Fibroblast of peridontal ligament (primary cell): ENCODE measurements around the gene SELPLG.
"Not testable (repeated sequence)": the region's sequence is repeated elsewhere in the genome, so short reads cannot be mapped to it uniquely, and the experiment has no call there.

Experiments
- DNase-seq: peaks from one replicate; pipeline ENCODE4 v3.0.0-alpha.2; 2010; ENCODE audit errors: extremely low read depth

Gene SELPLG

DNA sequence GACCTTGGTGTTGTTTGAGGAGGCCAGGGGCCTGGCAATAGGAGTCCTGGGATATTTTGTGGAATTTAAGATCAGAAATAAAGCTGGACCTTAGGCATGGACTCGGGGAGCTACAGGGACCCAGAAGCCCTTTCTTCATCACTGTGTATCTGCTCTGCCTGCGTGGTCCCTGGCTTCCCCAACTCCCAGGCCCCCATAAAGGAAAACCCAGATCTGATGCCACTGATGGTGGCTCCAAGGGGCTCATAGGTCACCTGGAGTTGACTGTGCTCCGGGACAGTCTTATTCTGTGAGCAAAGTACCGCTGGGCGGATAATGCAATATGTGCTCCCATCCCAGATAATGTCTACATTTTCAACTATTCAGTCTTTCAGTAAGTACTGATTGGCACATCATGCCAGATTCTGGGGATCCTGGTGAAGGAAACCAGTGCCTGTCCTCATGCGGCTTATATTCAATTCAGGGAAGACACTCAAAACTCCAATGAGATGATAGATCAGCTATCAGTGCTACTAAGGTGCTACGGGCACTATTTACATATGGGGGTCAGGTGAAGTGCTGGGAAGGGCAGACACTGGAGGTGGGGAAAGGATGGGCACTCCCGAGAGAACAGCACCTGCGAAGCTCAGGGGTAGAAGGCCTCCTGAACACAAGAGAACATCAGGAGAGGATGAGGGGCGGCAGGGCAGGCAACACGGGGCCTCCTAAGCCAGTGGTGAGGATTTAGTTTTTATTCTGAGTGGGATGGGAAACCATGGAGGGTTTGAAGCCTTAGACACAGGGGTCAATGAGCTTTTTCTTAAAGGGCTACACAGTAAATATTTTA is 5.5 kb upstream of the SELPLG start:
- DNase-seq: no peak

DNA sequence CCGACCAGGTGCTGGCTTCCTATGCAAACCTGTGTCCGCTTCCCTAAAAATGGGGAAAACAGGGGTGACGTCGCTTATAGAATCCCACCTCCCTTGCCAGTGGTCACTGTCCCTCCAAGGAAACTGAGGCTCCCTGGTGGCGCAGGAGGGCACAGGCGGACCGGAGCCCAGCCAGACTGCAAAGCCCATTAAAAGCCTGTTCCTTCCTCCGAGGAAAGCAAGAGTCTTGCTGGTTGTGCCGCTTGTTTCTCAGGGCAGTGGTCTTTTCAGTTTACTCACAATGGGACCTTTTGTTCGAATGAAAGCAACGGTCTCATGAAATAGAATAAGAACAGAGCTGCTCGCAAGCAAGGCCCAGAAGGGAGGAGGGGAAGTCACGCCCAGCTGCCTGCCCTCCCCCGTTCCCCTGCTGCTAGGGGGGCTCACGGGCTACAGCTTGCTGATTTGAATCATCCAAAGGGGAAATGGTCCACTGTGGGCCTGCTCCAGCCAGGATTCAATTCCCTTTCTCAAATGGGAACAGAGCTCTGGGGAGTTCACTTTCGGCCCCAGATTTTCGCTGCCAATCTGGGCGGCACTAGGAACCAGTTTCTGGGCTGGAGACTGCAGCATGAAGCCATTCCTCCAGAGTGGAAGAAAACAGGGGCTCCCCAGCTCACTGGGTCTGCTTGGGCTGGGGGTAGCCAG is 4.6 kb upstream of the SELPLG start:
- no peak for DNase-seq

DNA sequence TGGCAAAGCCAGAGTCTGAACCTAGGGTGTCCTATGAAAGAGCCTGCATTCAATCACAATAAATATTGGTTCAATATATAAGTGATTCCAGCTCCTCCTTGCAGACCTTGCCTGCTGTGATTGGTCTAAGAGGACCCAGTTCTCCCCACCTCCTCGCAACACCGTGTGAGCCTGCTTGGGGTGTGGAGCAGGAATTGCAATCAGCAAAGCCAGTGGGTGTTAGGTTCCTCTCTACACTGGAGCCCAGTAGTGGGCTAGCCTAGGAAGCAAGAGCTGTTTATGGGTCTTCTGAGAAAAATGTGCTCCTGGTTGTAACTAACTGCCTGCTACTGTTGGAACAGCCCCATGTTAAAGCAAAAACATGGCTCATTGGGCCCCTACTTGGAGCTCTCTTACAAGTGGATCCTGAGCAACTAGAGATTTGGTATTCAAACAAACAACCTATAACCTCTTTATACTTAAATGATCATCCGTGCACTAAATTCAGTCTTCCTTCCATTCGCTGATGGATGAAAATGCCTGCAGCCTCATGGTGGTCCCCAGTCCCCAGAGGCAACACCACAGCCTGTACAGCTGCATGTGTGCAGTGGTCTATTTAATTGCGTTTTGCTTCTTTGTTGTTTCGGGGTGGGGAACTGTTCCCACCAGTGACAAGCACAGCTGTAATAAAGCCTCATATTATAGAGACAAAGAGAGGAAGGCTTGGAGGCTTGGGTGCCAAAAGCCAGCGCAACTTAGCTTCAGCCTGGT is 3.7 kb upstream of the SELPLG start:
- DNase-seq: no peak

DNA sequence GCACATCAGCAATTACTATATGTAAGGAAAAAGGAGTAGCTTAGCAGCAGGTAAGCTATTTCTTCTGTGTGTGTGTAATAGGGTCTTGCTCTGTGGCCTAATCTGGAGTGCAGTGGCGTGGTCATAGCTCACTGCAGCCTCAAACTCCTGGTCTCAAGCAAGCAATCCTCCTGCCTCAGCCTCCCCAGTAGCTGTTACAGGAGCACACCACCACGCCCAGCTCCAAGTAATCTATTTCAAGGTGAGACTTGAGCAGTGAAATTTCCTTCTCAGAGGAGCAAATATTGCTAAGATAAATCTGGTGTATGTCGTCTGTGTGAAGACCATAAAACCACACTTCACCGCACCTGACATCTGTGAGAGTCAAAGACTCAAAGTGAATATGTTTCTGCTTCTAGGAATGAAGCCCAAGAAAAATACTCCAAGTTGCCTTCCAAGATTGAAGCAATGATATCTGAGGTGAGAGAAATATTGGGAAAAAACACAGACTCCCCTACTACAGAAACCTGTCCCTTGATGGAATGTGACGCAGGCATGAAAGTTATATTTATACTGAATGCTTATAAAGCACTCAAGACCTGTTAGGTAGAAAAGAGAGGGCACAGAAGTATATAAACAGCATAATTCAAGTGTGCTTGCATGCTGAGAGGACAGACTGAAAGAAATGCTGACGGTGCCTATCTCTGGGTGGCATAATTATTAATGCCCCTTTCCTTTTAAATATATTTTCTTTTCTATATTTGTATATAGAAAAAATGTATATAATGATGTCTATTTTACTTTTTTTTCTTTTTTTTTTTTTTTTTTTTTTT is 2.5 kb upstream of the SELPLG start:
- DNase-seq: no peak

DNA sequence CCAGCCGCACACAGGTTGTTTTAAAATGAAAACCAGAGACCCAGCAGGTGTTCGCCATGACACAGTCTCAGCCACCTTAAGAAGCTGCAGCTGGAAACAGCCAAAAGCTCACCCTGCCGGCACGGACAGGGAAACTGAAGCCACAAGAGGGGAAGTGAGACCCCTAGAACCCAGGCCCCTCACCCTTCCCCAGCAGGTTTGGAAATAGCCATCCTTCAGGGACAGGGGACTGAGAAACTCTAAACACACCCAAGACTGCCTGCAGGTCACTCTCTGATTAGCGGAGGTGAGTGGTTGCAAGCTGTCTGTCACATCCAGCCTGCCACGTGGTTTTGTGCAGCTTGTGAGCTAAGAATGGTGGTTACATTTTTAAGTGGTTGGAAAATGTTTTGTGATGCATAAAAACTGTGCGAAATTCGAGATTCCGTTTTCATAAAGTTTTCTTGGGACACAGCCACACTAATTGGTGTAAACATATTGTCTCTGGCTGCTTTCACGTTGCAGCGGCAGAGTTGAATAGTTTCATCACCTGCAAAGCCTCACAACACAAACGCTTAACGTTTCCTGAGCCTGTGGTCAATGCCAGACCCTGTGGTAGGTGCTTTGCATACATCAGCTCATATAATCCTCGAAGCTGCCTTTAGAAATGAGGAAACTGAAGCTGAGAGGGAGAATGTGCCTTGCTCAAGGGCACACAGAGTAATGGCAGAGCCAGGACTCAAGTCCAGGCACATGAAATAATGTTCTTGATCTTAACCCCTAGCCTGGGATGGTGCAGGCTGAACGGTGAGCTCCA is 1.7 kb upstream of the SELPLG start:
- peak; percentile 61 for DNase-seq

DNA sequence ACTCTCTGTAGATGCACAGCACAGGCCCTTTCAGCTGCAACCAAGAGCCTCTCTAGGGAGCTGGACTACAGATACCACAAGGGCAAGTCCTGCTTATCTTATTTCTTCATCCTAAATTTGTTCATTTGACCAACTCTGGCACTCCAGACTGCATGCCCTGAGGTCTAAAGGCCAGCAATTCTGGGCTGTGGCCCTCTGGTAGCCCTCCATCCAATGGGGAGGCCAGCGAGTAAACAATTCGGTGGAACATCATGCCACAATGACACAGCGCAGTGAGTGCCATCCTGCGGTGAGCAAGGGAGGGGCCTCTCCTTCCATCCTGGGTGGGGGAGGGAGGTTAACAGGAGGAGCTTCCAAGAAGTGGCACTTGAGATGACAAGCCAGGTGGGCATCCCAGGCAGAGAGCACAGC is 652 bp upstream of the SELPLG start:
- DNase-seq: no peak

DNA sequence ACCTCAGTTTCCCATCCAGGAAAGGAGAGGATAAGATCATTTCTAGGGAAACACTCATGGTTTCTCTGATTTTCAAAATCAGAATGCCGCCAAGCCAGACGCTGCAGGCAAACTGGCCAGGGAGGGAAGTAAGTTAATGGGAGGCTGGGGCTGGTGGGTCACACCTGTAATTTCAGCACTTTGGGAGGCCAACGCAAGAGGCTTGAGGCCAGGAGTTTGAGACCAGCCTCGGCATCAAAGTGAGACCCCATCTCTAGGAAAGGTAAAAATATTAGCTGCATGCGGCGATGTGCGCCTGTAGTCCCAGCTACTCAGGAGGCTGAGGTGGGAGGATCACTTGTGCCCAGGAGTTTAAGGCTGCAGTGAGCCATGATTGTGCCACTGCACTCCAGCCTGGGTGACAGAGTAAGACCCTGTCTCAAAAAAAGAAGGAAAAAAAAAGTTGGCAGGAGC is 587 bp downstream of the SELPLG start:
- DNase-seq: no peak

DNA sequence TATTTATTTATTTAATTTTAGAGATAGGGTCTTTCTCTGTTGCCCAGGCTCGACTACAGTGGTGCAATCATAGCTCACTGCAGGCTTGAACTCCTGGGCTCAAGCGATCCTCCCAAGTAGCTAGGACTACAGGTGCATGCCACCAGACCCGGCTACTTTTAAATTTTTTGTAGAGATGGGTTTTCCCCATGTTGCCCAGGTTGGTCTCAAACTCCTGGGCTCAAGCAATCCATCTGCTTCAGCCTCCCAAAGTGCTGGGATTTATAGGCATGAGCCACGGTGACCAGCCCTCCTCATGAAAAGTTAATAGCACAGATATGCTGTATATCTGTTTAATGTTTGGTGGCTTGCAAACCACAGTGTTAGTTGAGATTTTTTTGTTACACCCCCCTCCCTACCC is 2.4 kb downstream of the SELPLG start:
- not testable (repeated sequence) for DNase-seq

DNA sequence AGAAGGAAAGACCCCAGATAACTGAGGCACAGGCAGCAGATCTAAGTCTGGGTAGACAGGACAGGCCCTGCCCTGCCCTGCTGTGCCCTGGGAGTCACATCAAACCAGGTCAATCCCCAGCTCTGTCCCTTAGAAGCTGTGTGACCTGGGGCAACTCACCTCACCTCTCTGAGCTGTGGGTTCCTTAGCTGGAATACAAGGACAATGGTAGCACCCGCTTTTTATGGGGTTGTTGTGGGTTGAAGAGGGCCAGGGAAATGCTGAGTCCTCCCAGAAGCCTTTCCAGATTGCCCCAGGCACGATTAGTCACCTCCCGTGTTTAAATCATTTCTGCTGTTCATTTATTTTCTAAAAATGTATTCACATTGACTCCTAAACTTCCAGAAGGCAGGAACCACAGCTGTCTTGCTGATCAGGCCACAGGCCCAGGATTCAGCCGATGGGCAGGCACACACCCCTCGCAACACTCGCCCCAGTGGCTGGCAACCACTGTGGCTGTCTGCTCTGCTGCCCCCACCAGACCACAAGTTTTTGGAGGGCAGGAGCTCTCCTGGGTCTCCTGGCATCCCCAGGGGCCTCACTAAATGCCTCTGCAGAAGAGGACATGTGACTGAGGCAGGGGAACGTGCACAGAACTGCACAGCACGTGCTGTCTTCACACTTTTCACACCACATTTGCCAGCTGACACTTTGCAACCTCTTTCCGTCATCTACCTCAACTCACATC is 3.0 kb downstream of the SELPLG start:
- peak; percentile 77 for DNase-seq

DNA sequence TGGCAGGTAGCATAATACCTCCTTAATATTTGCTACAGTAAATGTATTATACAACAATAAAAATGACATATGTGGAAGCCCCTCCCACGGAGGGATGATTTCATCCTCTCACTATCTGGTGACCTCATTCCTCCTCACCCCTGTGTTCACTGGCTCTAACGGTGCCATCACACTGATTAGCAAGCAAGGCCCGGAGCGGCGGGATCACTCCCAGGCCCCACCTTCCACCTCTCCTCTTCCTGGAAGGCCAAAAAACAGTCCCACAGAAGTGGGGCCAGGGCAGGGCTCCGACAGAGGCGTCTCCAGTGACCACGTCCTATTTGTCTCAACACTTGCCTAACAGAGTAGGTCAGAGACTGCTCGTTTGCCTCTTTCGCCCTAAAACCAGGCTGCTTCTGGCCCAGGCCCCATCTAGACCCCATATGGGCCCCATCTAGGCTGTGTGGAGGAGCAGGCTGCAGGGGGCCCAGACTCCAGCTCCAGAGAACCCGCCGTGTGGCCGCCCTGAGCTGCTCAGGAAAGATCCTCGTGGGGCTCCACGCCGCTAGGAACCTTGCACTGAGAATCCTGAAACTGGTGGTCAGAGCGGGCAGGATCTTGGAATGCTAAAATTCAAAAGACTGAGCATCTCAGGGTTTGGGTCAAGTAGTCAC is 3.7 kb downstream of the SELPLG start:
- peak; percentile 85 for DNase-seq

DNA sequence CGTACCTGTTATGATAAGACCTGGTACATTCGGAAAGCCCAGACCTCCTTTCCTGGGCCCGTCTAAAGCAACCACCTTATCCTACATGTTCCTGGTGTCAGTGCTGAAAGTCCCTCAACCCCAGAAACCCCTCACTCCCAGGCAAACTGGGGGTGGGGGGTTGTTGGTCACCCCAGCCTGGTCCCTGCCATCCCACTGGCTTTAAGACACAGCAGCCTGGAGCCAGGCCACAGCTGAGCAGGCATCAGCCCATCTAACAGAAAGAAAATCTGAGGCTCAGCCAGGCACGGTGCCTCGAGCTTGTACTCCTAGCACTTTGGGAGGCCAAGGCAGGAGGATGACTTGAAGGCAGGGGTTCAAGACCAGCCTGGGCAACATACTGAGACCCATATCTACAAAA is 4.5 kb downstream of the SELPLG start:
- no peak for DNase-seq

DNA sequence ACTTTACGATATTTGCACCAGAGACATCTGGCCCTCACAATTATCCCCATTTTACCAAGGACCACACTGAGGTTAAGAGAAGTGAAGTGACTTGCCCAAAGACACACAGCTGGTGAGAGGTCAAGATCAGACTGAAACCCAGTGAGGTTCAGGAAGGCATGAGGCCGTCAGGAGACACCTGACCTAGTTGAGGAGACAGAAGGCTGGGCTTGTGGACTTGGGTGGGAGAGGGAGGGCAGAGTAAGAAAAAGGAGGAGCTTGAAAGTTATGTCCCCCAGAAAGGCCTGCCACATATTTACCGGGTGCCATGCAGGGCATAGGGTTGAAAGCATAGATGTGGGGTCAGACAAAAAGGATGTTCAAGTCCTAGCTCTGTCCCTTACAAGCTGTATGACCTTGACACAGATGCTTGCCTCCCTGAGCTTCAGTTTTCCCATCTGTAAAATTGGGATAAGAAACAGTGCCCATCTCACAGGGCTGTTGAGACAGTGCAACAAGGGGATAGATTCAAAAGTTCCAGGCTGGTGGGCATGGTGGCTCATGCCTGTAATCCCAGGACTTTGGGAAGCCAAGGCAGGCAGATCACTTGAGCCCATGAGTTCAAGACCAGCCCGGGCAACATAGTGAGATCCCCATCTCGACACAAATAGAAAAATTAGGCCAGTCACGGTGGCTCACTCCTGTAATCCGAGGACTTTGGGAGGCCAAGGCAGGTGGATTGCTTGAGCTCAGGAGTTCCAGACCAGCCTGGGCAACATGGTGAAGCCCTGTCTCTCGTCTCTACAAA is 6.4 kb downstream of the SELPLG start:
- no peak for DNase-seq

DNA sequence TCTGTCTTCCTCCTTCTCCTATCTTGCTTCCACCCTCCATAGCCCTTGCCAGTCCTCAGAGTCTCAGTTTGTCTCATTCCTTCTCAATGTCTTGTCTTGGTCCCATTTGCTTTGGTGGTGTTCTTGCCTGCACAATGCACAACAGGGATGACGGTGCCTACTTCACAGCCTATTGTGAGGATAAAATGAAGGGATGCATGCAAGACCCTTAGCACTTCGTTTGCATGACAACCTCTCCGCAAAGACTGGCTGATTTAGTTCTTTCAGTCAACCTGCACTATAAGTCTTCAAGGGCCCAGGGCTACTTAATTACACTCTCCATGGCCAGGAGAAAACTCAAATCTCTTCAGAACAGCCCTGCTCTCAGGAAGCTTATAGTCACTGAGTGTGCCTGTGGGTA is 8.5 kb downstream of the SELPLG start:
- DNase-seq: no peak

DNA sequence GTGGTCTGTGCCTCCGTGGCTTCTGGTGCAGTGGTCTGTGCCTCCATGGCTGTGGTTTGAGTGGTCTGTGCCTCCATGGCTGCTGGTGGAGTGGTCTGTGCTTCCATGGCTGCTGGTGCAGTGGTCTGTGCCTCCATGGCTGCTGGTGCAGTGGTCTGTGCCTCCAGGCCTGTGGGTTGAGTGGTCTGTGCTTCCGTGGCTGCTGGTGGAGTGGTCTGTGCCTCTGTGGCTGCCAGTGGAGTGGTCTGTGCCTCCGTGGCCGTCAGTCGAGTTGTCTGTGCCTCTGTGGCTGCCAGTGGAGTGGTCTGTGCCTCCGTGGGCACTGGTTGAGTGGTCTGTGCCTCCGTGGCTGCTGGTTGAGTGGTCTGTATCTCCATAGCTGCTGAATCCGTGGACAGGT is 10.1 kb downstream of the SELPLG start:
- no peak for DNase-seq

DNA sequence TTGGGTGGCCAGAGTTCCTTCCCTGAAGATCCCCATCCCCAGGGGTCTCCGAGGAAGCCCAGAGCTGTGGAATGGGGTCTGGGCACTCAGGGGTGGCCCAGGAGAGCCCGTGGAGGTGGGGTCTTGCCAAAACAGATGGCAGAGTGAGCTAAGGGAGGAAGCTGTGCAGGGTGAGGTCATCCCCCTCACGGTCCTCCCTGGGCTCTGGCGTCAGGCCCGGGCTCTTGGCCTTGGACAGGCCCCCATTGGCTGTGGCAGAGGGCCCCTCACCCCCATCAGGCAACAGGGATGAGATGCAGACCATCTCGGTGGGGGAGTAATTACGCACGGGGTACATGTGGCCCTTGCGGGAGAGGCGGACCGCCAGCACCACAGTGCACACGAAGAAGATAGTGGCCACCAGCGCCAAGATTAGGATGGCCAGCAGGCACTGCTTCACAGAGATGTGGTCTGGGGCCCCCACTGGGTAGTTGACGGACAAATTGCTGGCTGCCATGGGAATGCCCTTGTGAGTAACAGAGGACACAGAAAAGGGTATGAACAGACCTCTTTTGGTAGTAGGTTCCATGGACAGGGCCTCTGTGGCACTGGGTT is 10.7 kb downstream of the SELPLG start:
- no peak for DNase-seq

DNA sequence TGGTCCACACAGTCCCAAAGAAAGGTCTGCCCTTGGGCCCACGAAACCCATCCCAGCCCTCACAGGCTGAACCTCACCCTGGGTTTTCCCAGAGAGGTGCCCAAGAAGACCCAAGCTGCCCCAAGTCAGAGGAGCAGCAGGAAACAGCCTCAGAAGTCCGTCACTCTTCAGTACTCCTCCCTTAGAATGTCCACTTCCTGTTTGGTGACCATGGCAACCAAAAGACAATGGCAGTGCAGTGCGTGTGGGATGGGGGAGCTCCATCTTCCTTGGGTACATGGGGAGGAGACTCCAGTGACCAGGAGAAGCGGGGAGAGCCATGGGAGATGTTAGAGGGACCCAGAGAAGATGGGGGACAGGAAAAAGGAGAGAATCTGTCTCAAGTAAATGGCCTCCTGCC is 11.3 kb downstream of the SELPLG start:
- no peak for DNase-seq

DNA sequence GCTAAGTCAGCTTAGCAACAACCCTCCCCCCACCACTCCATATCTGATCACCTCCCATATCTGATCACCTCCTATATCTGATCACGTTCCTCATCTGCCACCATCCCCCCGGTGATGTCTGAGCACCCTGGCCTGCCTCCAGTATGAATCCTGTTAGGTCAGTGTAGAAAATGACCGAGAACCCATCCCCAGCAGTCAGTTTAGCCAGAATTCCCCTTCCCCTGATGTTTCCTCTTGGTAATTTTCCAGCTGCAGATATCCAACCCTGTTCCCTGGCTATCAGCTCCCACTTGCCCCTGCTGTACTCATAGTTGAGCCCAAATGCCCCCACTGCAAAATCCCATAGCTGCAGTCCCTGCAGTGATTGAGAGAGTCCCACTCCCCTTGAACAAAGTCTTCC is 12.5 kb downstream of the SELPLG start:
- DNase-seq: no peak

DNA sequence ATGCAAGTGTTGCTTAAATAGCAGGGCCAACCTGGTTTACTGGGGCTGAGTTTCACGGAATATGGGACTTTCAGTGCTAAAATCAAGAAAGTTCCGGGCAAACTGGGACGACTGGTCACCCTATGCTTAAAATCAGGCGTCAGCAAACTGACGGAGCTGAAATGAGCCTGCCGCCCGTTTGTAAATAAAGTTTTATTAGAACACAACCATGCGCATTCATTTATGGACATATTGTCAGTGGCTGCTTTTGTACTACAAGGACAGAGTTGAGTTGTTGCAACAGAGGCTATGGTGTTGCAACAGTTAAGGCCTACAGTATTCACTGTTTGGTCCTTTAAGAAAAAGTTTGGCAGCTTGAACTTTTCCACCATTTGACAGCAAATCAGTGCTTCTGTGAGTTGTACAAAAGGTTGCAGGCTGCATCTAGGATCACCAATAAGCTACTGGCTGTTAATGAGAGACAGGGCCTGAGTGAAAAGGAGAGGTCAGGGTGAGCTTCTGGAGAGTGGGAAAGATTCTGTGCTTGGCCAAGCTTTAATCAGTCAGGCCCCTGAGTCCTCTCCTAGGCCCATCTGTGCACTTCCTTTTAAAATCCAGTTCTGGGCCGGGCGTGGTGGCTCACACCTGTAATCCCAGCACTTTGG is 13.3 kb downstream of the SELPLG start:
- DNase-seq: peak; percentile 84
